NT2/D1 (cell line): ENCODE data around the gene EXOC2.

Source experiments
- DNase-seq: peaks from one replicate; pipeline ENCODE4 v3.0.0-alpha.2; 2011; ENCODE audit warnings: low read depth, low spot score
- H3K27me3 ChIP-seq: 2 replicates; pipeline ENCODE4 v1.6.0; 2011; ENCODE audit warnings: mild to moderate bottlenecking; ENCODE audit not compliant: insufficient read length, insufficient read depth
- H3K36me3 ChIP-seq: 2 replicates; pipeline ENCODE4 v1.6.1; 2011; ENCODE audit warnings: mild to moderate bottlenecking, low read length, mixed read lengths; ENCODE audit not compliant: insufficient read depth, insufficient read length
- H3K4me1 ChIP-seq: 2 replicates; pipeline ENCODE4 v1.5.1; 2011; ENCODE audit not compliant: insufficient read depth, insufficient read length
- H3K4me3 ChIP-seq: 2 replicates; pipeline ENCODE4 v1.5.1; 2011; ENCODE audit warnings: low read depth; ENCODE audit not compliant: insufficient read length
- H3K9ac ChIP-seq: 2 replicates; pipeline ENCODE4 v1.6.0; 2011; ENCODE audit warnings: low read depth; ENCODE audit not compliant: insufficient read length
- H3K9me3 ChIP-seq: 2 replicates; pipeline ENCODE4 v1.5.1; 2011; ENCODE audit warnings: mild to moderate bottlenecking, low read length; ENCODE audit not compliant: insufficient read depth
- SUZ12 ChIP-seq: IDR thresholded peaks from 2 replicates; pipeline ENCODE4 v1.6.1; 2011; ENCODE audit not compliant: insufficient read length, insufficient read depth; ENCODE audit errors: extremely low read depth
- YY1 ChIP-seq: IDR thresholded peaks from 2 replicates; pipeline ENCODE4 v1.6.1; 2011; ENCODE audit not compliant: insufficient read length, insufficient read depth
- ZNF274 ChIP-seq: IDR thresholded peaks from 2 replicates; pipeline ENCODE4 v1.6.1; 2011; ENCODE audit warnings: mild to moderate bottlenecking, low read depth, low read length

EXOC2 gene

GRCh38 chr6:441126-441920 is 251.6 kb downstream of the EXOC2 start:
- TF ChIP-seq ZNF274 (no peak), YY1 (no peak)
- Histone ChIP-seq H3K4me1 (no peaks in the 10 kb centered on the region), H3K27me3 (no peaks in the 10 kb centered on the region), H3K9me3 (0 out of 2 replicates have a peak, but pooled peaks cover 2% of the 10 kb centered on the region), H3K4me3 (no peak overlapping the region), H3K9ac (no peak overlapping the region), H3K36me3 (no peaks in the 10 kb centered on the region)
- no peak for DNase-seq

- Histone ChIP-seq H3K9me3 (peaks cover 12% of the 10 kb centered on the region; the same call in 1 of the 2 replicates), H3K36me3 (no peaks in the 10 kb centered on the region), H3K4me3 (no peak overlapping the region), H3K9ac (no peak overlapping the region), H3K4me1 (no peaks in the 10 kb centered on the region), H3K27me3 (no peaks in the 10 kb centered on the region)
- TF ChIP-seq ZNF274, result no peak
- TF ChIP-seq SUZ12, result no peak
- no peak for DNase-seq
These were observed 253.2 kb downstream of the EXOC2 start for GRCh38 chr6:439641-440167.

GRCh38 chr6:438634-439170 is 254.2 kb downstream of the EXOC2 start:
- Histone ChIP-seq H3K9ac (no peak overlapping the region), H3K36me3 (no peaks in the 10 kb centered on the region), H3K27me3 (no peaks in the 10 kb centered on the region), H3K4me3 (no peak overlapping the region), H3K9me3 (peaks cover 12% of the 10 kb centered on the region; the same call in 1 of the 2 replicates), H3K4me1 (no peaks in the 10 kb centered on the region)
- DNase-seq, result no peak
- no peak for TF ChIP-seq ZNF274
- TF ChIP-seq SUZ12, result no peak
- no peak for TF ChIP-seq YY1

GRCh38 chr6:437037-437392 is 255.9 kb downstream of the EXOC2 start:
- TF ChIP-seq YY1 (no peak), ZNF274 (no peak), SUZ12 (no peak)
- H3K36me3 ChIP-seq, result no peaks in the 10 kb centered on the region
- H3K27me3 ChIP-seq, result no peaks in the 10 kb centered on the region
- DNase-seq, result no peak
- H3K4me3 ChIP-seq, result no peak overlapping the region
- H3K9ac ChIP-seq, result no peak overlapping the region
- peaks cover 12% of the 10 kb centered on the region; the same call in 1 of the 2 replicates for H3K9me3 ChIP-seq
- no peaks in the 10 kb centered on the region for H3K4me1 ChIP-seq

GRCh38 chr6:436308-437036 is 256.5 kb downstream of the EXOC2 start:
- Histone ChIP-seq H3K36me3 (no peaks in the 10 kb centered on the region), H3K27me3 (no peaks in the 10 kb centered on the region), H3K4me1 (no peaks in the 10 kb centered on the region), H3K4me3 (no peak overlapping the region), H3K9ac (no peak overlapping the region), H3K9me3 (peaks cover 12% of the 10 kb centered on the region; the same call in 1 of the 2 replicates)
- DNase-seq, result no peak
- TF ChIP-seq SUZ12 (no peak), YY1 (no peak), ZNF274 (no peak)

GRCh38 chr6:435441-436307 is 257.3 kb downstream of the EXOC2 start:
- Histone ChIP-seq H3K9ac (no peak overlapping the region), H3K27me3 (no peaks in the 10 kb centered on the region), H3K36me3 (no peaks in the 10 kb centered on the region), H3K4me3 (no peak overlapping the region), H3K4me1 (no peaks in the 10 kb centered on the region), H3K9me3 (peaks cover 12% of the 10 kb centered on the region; the same call in 1 of the 2 replicates)
- TF ChIP-seq YY1 (no peak), ZNF274 (no peak), SUZ12 (no peak)
- DNase-seq, result no peak
